HuH-7 (cell line): ENCODE measurements around the gene CD34.

Experiments
- DNase-seq: peaks from one replicate; pipeline ENCODE4 v3.0.0; 2011; ENCODE audit warnings: low spot score

The CD34 gene

DNA sequence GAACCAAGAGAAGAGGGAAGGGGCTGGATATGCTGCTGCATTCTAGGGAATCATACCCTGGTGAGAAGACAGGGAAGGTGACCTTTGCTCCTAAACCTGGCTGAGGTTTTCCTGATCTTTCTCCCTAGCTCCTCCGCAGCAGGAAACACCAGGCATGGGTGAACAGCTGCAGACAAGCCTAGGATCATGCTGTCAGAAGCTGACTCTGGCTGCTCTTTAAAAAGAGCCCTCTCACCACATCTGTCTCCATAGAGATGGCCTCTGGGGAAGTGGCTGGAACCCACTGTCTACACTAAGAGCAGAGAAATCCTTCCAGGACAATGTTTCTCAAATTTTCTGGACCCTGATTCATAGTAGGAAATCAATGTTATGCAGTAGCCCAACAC is 57.6 kb downstream of the CD34 start:
- no peak for DNase-seq

DNA sequence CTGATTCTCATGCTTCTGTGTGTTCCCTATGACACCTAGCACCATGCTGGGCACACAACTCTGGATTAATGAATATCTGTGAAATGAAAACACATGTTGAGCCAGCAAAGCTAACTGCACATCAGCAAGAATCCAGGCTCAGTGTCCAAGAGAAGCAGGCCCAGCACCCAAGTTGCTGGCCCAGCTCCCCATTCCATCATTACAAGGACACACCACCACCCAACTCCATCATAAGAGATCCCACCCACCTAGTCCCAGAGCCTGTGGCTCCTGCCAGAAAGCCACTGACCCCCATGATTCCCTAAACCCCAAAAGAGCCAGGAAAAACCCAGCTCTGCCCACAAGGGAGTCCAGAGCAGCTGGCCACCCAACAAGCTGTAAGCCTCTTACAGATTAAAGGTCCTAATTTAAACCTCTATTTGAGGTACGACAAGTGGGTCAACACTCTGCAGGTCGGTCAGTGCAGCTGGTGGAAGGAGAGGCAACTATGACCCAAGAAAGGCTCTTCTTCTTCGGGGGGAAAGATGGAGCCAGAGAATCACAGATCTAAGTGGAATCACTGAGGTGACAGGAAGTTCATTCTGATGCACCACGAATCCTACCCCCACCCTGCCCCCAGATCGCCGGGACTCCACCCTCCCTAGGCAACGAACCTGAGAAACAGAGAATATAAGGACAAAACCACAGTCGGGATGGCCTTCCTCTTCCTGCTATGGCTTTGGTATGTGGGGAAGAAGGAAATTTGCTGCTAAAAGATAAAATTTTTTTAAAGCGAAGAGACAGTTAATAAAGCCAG is 58.2 kb downstream of the CD34 start:
- no peak for DNase-seq

DNA sequence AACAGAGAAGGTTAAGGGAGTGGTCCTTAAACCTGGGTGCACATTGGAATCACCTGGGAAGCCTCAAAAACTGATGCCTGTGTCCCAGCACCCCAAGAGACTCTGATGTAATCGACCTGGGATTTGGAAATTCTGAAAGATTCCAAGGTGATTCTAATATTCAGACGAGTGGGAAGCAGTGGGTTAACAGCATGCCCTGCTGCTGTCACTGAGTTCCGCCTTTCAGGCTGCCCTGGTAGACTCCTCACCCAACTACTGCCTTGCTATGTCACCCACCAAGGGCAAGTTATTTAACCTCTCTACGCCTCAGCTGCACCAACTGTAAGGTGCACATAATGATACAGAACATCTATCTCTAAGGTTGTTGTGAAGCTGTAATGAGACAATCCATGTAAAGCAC is 59.2 kb downstream of the CD34 start:
- DNase-seq, result no peak

DNA sequence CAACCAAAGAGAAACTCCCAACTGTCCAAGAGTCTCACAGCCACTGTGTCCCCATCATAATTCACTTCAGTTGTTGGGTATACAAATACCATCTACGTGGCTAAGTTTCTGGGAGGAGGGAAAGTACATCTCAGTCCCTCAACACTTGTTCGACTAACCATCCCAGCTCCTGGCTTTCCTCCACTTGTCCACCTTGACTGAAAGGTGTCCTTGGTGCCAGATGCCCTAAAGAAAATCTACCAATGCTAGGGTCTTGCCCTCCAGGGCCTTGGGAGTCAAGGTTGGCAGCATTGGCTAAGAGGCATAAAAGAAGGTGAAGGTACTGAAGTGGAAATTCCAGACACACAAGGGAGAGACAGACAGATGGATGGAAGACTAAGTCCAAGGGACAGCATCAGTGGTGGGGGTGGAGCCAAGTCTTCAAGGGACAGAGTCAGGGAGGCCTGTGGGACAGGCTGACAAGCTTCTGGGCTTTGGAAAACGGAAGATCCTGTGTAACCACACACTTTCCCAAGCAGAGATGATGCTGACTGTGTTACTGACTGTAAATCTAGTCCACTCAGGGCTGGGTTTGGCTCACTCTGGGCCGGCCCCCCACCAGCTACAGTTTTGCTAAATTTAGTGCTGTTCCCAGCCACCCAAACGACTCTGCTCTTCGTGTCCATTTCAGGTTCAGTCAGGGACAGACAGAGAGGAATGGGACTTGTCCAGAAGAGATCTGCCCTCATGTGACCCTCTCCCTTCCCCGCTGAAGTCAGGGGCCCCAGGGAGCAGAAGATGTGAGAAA is 60.1 kb downstream of the CD34 start:
- DNase-seq, result no peak

DNA sequence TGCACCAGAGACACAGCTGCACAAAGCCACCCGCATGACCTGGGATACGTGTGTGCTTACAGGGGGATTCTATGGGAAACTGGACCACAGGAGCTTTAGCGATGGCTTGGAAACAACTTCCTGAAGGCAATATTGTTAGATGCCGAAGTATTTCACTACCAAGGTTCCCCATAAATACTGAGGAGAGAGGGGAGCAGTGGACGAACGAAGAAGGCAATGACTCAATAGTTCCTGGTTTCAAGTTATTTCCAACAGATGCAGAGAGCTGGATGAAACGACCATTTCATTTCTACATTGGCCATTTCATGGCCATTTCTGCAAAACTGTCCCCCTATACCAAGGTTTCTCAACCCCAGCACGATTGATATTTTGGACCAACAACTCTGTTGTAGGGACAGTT is 61.3 kb downstream of the CD34 start:
- no peak for DNase-seq

DNA sequence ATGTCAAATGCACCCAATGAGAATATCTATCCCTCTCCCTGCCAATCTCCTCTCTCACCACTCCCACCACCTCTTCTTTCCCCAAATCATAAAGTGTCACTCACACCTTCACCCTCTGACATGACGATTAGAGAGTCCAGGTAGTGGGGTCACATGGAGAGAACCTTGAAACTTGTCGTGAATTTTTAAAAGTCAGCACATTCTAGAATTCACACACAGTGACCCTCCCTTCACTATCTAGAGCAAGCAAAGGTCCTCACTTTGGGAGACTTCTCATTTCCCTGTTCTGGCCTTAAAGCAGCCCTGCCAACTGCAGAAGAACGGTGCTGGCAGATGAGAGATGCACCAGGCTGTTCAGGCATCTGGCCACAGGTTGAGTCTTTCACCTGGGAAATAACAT is 61.9 kb downstream of the CD34 start:
- DNase-seq, result no peak

DNA sequence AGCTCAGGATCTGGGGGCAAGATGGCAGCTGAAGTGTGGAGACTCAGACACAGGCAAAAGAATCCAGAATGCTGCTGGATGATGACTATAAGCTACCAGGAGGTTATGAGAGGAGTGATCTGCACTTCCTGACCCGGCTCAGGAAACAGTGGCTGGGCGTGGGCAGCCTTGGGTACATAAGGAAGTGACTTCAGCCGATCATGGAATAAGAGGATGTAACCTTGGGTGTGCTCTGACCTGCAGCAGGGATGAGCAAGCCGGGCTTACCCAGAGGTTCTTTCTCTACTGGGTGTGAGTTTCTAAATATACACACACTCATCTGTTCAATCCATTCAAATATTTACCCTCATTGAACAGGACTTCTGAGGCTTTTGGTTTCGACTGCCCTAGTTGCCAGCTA is 62.7 kb downstream of the CD34 start:
- no peak for DNase-seq

DNA sequence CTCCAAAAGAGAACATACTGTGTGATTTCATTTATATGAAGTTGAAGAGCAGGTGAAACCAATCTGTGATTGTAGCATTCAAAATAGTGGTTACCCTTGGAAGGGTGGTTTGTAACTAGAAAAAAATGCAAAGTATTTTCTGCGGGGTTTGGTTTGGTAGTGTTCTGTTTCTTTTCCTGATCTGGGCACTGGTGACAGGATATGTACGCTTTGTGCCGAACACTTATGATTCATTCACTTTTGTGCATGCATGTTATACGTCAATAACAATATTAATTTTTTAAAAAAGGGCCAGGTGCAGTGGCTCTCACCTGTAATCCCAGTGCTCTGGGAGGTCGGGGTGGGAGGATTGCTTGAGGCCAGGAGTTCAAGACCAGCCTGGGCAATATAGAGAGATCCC is 63.8 kb downstream of the CD34 start:
- DNase-seq, result no peak

DNA sequence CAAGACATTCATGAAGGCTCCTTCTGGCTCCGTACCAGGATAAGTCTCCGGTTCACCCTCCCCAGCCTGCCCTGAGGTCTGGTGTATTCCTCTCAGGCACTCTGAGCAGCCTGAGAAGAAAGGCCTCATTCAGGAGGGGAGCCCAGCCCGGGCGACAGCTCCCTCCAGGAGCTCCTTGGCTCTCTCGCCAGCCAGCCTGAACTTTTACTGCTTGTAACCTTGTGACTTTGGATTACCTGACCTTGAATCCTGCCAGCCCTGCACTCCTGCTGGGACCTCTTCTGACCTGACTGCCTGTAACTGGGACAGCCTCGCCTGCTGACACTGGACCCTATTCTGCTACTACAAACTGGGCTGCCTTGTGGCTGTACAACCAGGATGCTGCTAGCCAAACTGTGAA is 65.8 kb downstream of the CD34 start:
- DNase-seq, result no peak

DNA sequence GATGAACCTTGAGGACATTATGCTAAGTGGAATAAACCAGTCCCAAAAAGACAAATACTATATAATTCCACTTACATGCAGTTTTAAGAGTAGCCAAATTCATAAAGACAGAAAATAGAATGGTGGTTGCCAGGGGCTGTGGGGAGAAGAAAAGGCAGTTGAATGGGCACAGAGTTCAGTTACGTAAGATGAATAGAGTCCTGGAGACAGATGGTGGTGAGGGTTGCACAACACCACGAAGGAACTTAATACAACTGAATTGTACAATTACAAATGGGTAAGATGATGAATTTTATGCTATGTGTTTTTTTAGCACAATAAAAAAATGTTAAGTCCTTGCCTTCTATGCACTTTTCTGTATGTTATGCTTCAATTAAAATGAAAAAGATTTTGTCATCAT is 66.6 kb downstream of the CD34 start:
- DNase-seq, result no peak

DNA sequence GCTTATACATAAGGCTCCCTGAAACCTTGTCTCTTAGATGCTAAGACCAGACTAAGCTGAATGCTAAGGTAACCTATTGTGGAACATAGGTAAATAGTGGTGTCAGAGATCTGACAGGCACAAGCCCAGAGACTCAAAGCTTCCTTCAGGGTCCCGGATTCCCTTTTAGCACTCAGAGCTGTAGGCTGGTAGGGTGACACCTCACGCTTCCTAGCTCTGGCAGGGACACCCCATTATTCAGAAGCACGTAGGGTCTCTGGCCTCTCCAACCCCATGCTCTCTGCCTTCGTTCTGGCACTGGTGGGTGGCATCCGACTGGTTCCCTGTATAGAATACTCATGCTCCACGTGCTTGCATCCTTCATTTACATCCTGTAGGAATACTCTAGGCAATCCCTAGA is 68.4 kb downstream of the CD34 start:
- DNase-seq, result no peak

DNA sequence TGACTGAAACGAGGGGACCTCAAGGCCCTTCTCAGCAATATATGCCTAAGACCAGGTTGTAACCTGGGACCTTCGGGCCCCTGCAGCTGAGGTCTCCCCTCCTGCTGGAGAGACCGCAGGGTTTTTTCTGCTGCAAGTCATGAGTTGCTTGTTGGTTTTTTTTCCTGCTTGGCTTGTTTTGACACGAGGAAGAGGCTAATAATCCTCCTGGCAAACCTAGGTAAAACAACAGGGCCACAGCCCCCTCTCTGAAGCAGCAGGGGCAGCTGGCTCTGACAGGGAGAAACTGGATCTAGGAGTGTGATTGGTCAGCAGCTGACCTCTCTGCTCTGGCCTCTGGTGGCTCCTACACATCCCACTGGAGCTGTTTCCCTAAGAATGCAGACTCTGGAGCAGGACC is 69.0 kb downstream of the CD34 start:
- DNase-seq, result no peak

DNA sequence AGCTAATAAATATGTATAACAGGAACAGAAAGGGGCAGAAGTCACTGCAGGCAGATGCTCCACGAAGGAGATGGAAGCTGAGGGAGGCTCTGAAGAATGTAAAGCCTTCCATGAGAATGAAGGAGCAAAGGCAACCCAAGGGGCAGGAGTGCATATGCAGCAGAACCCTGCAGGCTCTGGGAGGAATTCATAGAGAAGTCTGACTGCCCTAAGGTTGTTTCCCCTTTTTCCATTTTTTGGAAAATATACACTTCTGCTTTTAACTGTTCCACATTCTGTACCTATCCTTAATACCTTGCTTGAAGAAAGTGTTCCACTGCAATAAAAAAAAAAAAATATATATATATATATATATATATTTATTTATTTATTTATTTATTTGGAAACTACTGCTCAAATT is 69.6 kb downstream of the CD34 start:
- no peak for DNase-seq

DNA sequence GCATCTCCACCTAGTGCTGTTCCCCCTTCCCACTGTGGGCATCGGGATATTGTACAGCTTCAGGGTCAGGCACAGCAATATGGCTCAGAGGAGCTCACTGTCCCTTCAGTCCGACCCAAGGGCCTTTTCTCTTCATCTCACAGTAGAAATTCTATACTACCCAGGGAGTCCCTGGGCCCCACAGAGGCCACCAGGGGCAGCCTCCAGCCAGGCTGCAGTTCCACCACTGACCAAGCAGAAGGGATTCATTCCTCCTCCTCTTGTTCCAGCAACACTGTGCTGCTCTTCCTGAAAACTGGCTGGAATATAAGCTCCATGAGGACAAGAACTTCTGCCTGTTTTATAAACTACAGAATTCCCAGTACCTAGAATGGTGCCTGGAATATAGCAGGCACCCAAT is 70.5 kb downstream of the CD34 start:
- no peak for DNase-seq

DNA sequence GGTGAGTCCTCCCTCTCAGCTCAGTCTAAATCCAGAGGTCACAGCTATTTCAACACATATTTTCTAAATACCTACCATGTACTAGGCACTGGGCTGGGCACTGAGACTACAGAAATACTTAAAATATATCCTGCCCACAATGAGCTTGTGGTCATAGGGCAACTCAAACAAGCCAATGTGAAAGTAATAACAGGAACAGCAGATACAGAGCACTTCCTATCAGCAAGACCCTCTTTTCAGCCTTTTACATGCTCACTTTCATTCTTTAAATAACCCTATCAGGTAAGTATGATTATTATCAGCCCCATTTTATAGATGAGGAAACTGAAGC is 71.9 kb downstream of the CD34 start:
- no peak for DNase-seq

DNA sequence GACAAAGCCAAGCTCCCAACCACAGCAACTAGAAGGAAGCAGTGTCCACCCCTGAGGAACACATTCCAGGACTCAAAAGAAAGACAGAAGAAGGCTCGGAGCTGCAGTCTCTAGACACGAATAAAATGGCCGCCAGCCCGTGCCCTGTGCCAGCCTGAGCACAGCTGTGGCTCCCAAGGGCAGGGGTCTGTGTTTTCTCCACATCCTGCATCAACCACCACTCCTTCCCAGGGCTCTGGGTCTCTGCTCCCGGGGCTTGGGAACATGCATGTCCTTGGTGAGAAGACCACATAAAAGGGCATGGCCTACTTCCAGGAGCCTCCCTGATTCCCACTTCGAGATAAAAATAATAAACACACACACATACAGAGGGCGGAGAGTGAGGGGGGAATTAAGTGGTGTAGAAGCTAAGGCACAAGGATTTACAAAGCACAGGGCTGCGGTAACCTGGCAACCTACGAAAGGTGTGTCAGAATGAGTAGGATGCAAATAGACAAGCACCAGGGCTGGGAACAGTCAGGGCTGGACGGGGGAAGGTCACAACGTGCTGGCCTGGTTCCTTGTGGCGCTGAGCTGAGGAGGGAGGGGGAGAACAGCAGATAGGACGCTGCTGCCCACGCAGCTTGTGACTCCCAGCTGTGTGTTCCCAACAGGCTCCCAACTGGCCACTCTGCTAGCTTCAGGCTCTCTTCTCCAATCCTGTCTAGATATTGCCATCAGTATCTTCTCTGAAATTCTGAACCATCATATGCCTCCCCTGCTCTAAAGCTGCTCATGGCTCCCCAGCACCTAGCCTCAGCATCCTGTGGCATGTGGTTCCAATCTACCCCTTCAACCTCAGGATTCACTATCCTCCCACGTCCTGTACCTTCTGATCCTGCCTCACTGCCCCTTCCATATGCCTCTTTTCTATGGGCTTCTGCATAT is 72.5 kb downstream of the CD34 start:
- DNase-seq, result no peak

DNA sequence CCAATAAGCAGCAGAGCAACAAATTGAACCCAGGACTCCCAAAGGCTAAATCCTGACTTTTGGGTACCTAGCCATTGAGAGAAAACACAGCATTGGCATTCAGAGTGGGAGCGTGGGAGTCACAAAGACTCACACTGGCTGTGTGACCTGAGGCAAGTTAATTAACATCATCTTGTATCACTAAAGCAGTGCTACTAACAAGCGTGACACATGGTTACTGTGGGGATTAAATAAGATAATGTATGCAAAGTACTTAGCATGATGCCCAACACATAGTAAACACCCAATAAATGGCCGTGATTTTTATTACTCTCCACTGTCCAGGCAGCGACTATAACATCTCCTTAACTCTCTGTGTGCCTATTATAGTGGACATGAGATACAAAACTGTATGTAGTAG is 73.3 kb downstream of the CD34 start:
- no peak for DNase-seq

DNA sequence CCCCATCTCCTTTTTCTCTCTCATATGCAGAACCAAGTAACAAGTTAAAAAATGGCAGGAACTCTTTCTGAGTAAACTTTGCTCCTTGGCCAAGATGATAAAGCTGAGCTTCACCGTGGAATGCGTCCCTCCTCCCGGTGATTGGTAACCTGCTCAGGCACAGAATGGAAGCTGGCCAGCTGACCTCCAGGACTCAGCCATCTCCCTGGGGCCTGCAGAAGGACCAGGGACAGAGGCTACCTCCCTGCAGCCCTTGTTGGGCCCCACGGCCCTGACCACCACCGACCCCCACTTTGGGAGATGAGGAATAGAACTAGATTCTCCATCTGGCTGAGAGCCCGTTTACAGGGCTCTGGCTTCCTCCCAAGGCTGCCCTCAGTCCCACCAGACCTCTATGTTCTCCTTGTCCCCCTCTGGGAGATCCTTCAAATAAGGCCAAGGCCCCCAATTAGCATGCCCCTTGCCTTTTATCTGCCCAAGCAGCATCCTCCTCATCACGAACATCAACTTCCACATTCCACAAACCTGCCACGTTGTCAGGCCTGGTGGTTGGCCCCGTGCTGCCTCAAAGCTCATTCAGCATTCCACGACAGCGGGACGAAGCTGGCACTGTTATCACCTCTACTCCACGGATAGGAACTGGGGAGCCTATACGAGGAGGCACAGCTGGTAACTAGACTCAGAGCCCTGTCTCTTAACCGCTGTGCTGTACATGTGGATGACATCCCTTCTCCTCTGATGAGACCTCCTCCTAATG is 74.2 kb downstream of the CD34 start:
- no peak for DNase-seq

DNA sequence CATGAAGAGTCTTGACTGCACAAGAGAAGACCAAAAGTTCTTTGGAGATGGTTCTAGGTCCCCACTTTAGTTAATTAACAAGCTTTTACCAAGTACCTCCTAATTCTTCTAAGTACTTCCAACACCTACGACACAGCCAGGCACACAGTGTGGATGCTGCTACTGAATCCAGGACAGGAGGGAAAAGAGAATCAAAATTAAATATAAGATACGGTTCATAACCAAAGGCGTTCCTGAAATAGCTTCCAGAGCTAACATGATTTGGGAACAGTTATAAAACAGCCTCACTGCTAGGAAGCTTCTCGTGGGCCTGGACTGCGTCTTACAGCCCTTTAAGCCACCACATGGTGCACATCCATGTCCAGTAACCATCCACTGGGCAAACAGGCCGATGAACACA is 75.0 kb downstream of the CD34 start:
- DNase-seq, result no peak

DNA sequence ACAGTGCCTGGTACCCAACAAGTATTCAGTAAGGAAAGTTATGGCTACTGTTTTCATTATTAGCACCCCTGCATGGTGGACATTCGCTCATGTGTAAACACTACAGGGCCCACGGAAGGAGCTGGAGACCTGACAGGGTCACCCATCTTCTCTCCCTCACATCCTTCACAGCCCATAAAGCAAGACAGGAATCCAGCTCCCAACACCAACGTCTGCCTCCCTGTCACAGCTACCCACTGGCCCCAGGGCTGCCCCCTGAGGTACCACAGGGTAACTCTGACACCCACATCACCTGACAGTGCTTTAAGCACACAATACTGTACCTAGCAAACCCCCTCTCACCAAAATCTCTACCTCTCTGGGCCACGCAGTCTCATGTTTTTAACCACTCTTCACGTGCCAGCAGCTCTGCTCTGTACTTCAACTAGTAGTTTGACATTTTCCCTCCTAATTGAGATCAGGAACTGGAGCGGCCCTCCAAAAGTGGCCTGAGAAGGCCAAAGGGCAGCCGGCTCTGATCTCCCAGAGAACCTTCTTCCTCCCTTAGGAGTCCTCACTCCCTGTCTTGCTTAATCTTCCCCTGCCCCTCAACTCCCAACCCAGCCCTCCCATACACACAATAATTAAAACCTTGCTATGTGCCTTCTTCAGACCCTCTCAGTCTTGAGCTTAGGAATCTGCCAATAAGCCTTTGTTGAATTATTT is 76.8 kb downstream of the CD34 start:
- DNase-seq, result no peak

DNA sequence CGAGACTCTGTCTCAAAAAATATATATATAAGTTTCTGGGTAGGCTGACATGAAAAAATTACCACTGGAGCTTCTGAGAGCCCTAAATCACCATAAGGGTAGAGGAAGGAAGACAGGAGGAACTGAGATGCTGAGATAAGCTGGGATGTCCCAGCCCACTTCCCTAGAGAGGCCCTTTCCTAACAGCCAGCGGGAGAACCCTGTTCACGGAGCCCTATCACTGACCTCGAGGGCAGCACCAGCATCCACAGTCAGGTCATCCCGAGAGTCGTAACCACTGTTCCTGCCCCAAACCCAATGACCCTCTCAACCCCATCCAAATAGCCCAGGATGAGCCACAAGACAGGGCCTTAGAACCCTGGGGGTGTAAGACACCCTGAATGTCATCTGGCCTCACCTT is 77.5 kb downstream of the CD34 start:
- DNase-seq, result no peak

DNA sequence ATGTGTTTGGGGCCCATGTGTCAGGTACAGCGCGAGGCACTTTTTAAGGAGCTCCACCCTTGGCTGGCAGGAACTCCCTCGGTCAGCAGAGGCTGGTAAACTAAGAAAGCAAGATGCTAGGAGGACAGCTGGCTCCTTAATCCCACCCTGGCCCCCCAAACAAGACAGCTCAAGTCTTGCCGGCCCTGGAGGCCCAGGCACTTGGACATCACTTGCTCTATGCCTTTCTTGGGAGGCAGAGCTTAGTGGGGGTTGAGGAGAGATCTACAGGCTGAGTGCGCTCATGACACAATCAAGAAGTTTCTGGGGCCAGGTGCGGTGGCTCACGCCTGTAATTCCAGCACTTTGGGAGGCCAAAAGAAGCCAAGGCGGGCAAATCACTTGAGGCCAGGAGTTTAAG is 78.1 kb downstream of the CD34 start:
- DNase-seq, result no peak
